HepG2 (cell line): ENCODE data around the gene GRAMD4. TPM values are rescaled to one million over a fixed set of nuclear protein-coding genes. Genes with fewer than 3 reads are reported as not detected.

Experiments
- CCAR2 ChIP-seq: fragments of 200-400 bp; formaldehyde crosslinking; optimal IDR thresholded peaks from 2 replicates; pipeline ENCODE3; 2018; ENCODE audit warnings: low read depth, mild to moderate bottlenecking, low read length, moderate library complexity
- CREB1 ChIP-seq, 2 experiments: fragments of 450-650 bp in 1 of 2; IDR thresholded peaks; 2 replicates each; pipeline ENCODE4 v1.6.1; 2016 to 2017; ENCODE audit warnings: control low read depth in 1 of 2, mild to moderate bottlenecking in 1 of 2, missing compliant biosample characterization in 1 of 2, missing genetic modification characterization in 1 of 2
- HIC2 ChIP-seq: sonication (generic); formaldehyde crosslinking; IDR thresholded peaks from 2 replicates; pipeline ENCODE4 v1.9.0; 2022; ENCODE audit warnings: low read depth, missing genetic modification reagents
- HNRNPK ChIP-seq: fragments of 200-400 bp; formaldehyde crosslinking; IDR thresholded peaks from 2 replicates; pipeline ENCODE4 v1.6.1; 2018; ENCODE audit warnings: low read length, low read depth, moderate library complexity, mild to moderate bottlenecking; ENCODE audit not compliant: poor library complexity, severe bottlenecking
- KLF9 ChIP-seq: IDR thresholded peaks from 2 replicates; pipeline ENCODE4 v1.6.1; 2016; ENCODE audit warnings: low read depth
- MAFG ChIP-seq: sonication (generic); formaldehyde crosslinking; IDR thresholded peaks from 2 replicates; pipeline ENCODE4 v1.5.1; 2020; ENCODE audit warnings: mild to moderate bottlenecking, missing genetic modification reagents
- SCMH1 ChIP-seq: sonication (generic); formaldehyde crosslinking; IDR thresholded peaks from 2 replicates; pipeline ENCODE4 v1.9.0; 2021; ENCODE audit warnings: missing genetic modification reagents, mild to moderate bottlenecking, borderline replicate concordance
- SIN3B ChIP-seq: fragments of 150-350 bp; IDR thresholded peaks from 2 replicates; pipeline ENCODE4 v1.6.1; 2014; ENCODE audit warnings: low read length
- STAG1 ChIP-seq: sonication (generic); formaldehyde crosslinking; IDR thresholded peaks from 2 replicates; pipeline ENCODE4 v1.4.0; 2020; ENCODE audit warnings: missing genetic modification reagents
- TCF7L2 ChIP-seq: IDR thresholded peaks from 2 replicates; pipeline ENCODE4 v1.6.1; 2011; ENCODE audit warnings: mild to moderate bottlenecking, low read depth, low read length, moderate library complexity
- ZKSCAN8 ChIP-seq: IDR thresholded peaks from 2 replicates; pipeline ENCODE4 v1.6.1; 2016; ENCODE audit warnings: borderline replicate concordance, missing genetic modification reagents, missing compliant biosample characterization
- ZNF253 ChIP-seq: sonication (generic); formaldehyde crosslinking; IDR thresholded peaks from 2 replicates; pipeline ENCODE4 v1.8.0; 2022; ENCODE audit warnings: mild to moderate bottlenecking, missing genetic modification reagents, borderline replicate concordance
- ZNF292 ChIP-seq: sonication (generic); formaldehyde crosslinking; IDR thresholded peaks from 2 replicates; pipeline ENCODE4 v1.8.1; 2022; ENCODE audit warnings: mild to moderate bottlenecking, low read depth, missing genetic modification reagents, borderline replicate concordance
- ZNF335 ChIP-seq: sonication (generic); formaldehyde crosslinking; IDR thresholded peaks from 2 replicates; pipeline ENCODE4 v1.4.0; 2020; ENCODE audit warnings: missing genetic modification reagents
- ZNF432 ChIP-seq: sonication (generic); formaldehyde crosslinking; IDR thresholded peaks from 2 replicates; pipeline ENCODE4 v1.5.0; 2020; ENCODE audit warnings: missing genetic modification reagents, mild to moderate bottlenecking, borderline replicate concordance
- ZNF619 ChIP-seq: sonication (generic); formaldehyde crosslinking; IDR thresholded peaks from 2 replicates; pipeline ENCODE4 v1.4.0; 2020; ENCODE audit warnings: mild to moderate bottlenecking, missing genetic modification reagents
- ZNF772 ChIP-seq: sonication (generic); formaldehyde crosslinking; IDR thresholded peaks from 2 replicates; pipeline ENCODE4 v1.5.0; 2020; ENCODE audit warnings: mild to moderate bottlenecking, missing genetic modification reagents
- polyA plus RNA-seq, 8 experiments: library from polyadenylated mRNA; depleted of rRNA in 3 of 8; stranded (reverse) in 7 of 8; unstranded in 1 of 8; fragments of >200 nt; fragmentation: Illumina TruSeq in 4 of 8; extraction: Trizol in 4 of 8; gene quantifications; 2 replicates each; pipeline versions ENCODE4 v1.2.1 to v1.2.3, GENCODE V29; 2011 to 2016; ENCODE audit warnings: low read depth in 4 of 8, missing spikeins in 1 of 8, mixed read lengths in 1 of 8; ENCODE audit not compliant: insufficient read depth in 1 of 8
- total RNA-seq, 5 experiments: library from RNA; depleted of rRNA; stranded (reverse); fragments of >200 nt; fragmentation: Illumina TruSeq; extraction: Trizol; gene quantifications; 2 replicates each; pipeline ENCODE4 v1.2.3, GENCODE V29; 2016; ENCODE audit warnings: low read depth in 1 of 5
- TF ChIP-seq, protein P1 (sequence below): fragments of 450-650 bp; IDR thresholded peaks from 2 replicates; pipeline ENCODE4 v1.6.1; 2017; ENCODE audit warnings: mild to moderate bottlenecking
- TF ChIP-seq, protein P2 (sequence below): sonication (generic); formaldehyde crosslinking; IDR thresholded peaks from 2 replicates; pipeline ENCODE4 v1.4.0; 2020; ENCODE audit warnings: missing genetic modification reagents, mild to moderate bottlenecking, borderline replicate concordance

Gene GRAMD4
- total and polyA plus RNA-seq, 2 of the 13 experiments (the other 11 are each of a cell fraction or from before 2014, with no cell fraction given): 15.2 to 15.7 TPM

GRCh38 chr22:46638601-46639431, 18.6 kb downstream of the GRAMD4 start (continued):
- TF ChIP-seq SCMH1 (CRISPR knock-in tag) (no peak), ZNF432 (no peak), ZNF772 (CRISPR knock-in tag) (no peak; the same call in 1 of the 2 replicates), KLF9 (CRISPR knock-in tag) (no peak), ZNF292 (peak; percentile 78; the same call in 1 of the 2 replicates), SIN3B (no peak), TCF7L2 (no peak), MAFG (CRISPR knock-in tag) (no peak), HNRNPK (no peak), CREB1 (IDR thresholded peaks at IDR 0.05) (peak; percentile 83), CREB1 (CRISPR knock-in tag; IDR thresholded peaks at IDR 0.05) (no peak; the same call in 1 of the 2 replicates), ZNF335 (CRISPR knock-in tag) (0 out of 2 replicates have a peak, but pooled peaks have one; percentile 36), STAG1 (CRISPR knock-in tag) (0 out of 2 replicates have a peak, but pooled peaks have one; percentile 1), HIC2 (CRISPR knock-in tag) (peak; percentile 91), CCAR2 (no peak), ZNF619 (CRISPR knock-in tag) (no peak), ZKSCAN8 (CRISPR knock-in tag) (no peak), ZNF253 (CRISPR knock-in tag) (peak; percentile 43; the same call in 1 of the 2 replicates)
- TF ChIP-seq, protein P1, sequence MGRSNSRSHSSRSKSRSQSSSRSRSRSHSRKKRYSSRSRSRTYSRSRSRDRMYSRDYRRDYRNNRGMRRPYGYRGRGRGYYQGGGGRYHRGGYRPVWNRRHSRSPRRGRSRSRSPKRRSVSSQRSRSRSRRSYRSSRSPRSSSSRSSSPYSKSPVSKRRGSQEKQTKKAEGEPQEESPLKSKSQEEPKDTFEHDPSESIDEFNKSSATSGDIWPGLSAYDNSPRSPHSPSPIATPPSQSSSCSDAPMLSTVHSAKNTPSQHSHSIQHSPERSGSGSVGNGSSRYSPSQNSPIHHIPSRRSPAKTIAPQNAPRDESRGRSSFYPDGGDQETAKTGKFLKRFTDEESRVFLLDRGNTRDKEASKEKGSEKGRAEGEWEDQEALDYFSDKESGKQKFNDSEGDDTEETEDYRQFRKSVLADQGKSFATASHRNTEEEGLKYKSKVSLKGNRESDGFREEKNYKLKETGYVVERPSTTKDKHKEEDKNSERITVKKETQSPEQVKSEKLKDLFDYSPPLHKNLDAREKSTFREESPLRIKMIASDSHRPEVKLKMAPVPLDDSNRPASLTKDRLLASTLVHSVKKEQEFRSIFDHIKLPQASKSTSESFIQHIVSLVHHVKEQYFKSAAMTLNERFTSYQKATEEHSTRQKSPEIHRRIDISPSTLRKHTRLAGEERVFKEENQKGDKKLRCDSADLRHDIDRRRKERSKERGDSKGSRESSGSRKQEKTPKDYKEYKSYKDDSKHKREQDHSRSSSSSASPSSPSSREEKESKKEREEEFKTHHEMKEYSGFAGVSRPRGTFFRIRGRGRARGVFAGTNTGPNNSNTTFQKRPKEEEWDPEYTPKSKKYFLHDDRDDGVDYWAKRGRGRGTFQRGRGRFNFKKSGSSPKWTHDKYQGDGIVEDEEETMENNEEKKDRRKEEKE: no peak
- TF ChIP-seq, protein P2, sequence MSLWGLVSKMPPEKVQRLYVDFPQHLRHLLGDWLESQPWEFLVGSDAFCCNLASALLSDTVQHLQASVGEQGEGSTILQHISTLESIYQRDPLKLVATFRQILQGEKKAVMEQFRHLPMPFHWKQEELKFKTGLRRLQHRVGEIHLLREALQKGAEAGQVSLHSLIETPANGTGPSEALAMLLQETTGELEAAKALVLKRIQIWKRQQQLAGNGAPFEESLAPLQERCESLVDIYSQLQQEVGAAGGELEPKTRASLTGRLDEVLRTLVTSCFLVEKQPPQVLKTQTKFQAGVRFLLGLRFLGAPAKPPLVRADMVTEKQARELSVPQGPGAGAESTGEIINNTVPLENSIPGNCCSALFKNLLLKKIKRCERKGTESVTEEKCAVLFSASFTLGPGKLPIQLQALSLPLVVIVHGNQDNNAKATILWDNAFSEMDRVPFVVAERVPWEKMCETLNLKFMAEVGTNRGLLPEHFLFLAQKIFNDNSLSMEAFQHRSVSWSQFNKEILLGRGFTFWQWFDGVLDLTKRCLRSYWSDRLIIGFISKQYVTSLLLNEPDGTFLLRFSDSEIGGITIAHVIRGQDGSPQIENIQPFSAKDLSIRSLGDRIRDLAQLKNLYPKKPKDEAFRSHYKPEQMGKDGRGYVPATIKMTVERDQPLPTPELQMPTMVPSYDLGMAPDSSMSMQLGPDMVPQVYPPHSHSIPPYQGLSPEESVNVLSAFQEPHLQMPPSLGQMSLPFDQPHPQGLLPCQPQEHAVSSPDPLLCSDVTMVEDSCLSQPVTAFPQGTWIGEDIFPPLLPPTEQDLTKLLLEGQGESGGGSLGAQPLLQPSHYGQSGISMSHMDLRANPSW (CRISPR knock-in tag): no peak; the same call in 1 of the 2 replicates
